Measurements from ENCODE around the gene SLC2A13.

- no peak for TF ChIP-seq CTCF (IDR thresholded peaks at IDR 0.05; ENCODE audit: low read depth, low read length, missing input control)
- TF ChIP-seq HNF4A (conservative IDR thresholded peaks at IDR 0.05) = no peak
- no peak for TF ChIP-seq RAD21 (IDR thresholded peaks at IDR 0.05)
- no peak for TF ChIP-seq HNF4G (IDR thresholded peaks at IDR 0.05)
- TF ChIP-seq REST (IDR thresholded peaks at IDR 0.05) = no peak
These were observed 56.6 kb downstream of the SLC2A13 start for GRCh38 chr12:40049268-40049667.
